Endodermal cell (in vitro differentiated cells): Measurements from ENCODE around the gene CSE1L. TPM values are rescaled to one million over a fixed set of nuclear protein-coding genes. Genes with fewer than 3 reads are reported as not detected.

Experiments
- DNase-seq: peaks from one replicate; pipeline ENCODE4 v3.0.0-alpha.2; 2017
- H3K27ac ChIP-seq: 2 replicates; pipeline ENCODE4 v1.5.1; 2013; ENCODE audit warnings: mild to moderate bottlenecking, low read depth, low read length, moderate library complexity
- H3K27me3 ChIP-seq: 2 replicates; pipeline ENCODE4 v1.6.1; 2013; ENCODE audit warnings: mild to moderate bottlenecking, low read length, moderate library complexity; ENCODE audit not compliant: insufficient read depth, control insufficient read depth, poor library complexity, severe bottlenecking
- H3K36me3 ChIP-seq: 2 replicates; pipeline ENCODE4 v1.7.0; 2013; ENCODE audit warnings: mild to moderate bottlenecking, low read length, moderate library complexity; ENCODE audit not compliant: control insufficient read depth, insufficient read depth
- H3K4me1 ChIP-seq: one replicate; pipeline ENCODE4 v1.7.0; 2013; ENCODE audit warnings: low read length; ENCODE audit not compliant: control insufficient read depth, insufficient read depth
- H3K4me3 ChIP-seq: 2 replicates; pipeline ENCODE4 v1.5.1; 2013; ENCODE audit warnings: mild to moderate bottlenecking, low read length, moderate library complexity
- H3K9ac ChIP-seq: 2 replicates; pipeline ENCODE4 v1.6.1; 2013; ENCODE audit warnings: mild to moderate bottlenecking, low read length, moderate library complexity; ENCODE audit not compliant: poor library complexity, severe bottlenecking; ENCODE audit errors: extremely low read depth
- H3K9me3 ChIP-seq: 2 replicates; pipeline ENCODE4 v1.6.1; 2013; ENCODE audit warnings: mild to moderate bottlenecking, low read length, moderate library complexity; ENCODE audit not compliant: control insufficient read depth
- H3K27ac Mint-ChIP-seq: 2 replicates; pipeline ENCODE4 v1.8.0; 2020; ENCODE audit warnings: mixed read lengths
- H3K27me3 Mint-ChIP-seq: 2 replicates; pipeline ENCODE4 v1.8.0; 2021; ENCODE audit warnings: mild to moderate bottlenecking, mixed read lengths; ENCODE audit not compliant: insufficient read depth
- H3K36me3 Mint-ChIP-seq: 2 replicates; pipeline ENCODE4 v1.8.0; 2020; ENCODE audit warnings: low read depth, mixed read lengths
- H3K4me1 Mint-ChIP-seq: 2 replicates; pipeline ENCODE4 v1.8.0; 2020; ENCODE audit warnings: mixed read lengths
- H3K4me3 Mint-ChIP-seq: 2 replicates; pipeline ENCODE4 v1.8.0; 2020; ENCODE audit warnings: mild to moderate bottlenecking, moderate library complexity, mixed read lengths
- H3K9me3 Mint-ChIP-seq: 2 replicates; pipeline ENCODE4 v1.8.0; 2020; ENCODE audit warnings: mild to moderate bottlenecking, mixed read lengths
- WGBS, 2 experiments: methylation state at CpG; one replicate each; pipeline versions ENCODE4 v1.1.5 to v1.1.7; 2013; ENCODE audit warnings: missing lambda C conversion rate in 2 of 2, mixed read lengths in 1 of 2; ENCODE audit not compliant: insufficient coverage in 1 of 2, insufficient read length in 1 of 2; 5-methylcytosine and 5-hydroxymethylcytosine counted together
- total RNA-seq, 2 donors: library from RNA; stranded (reverse); fragmentation: NEBNext Ultra II Directional in 1 of 2; extraction: Animal tissue kit (Norgen Biotek cat#: 25700) in 1 of 2; gene quantifications; 2 replicates in 1 of 2; 3 replicates in 1 of 2; pipeline ENCODE4 v1.2.1, GENCODE V29; 2021
- TF ChIP-seq, protein P1 (sequence below): fragments of 200-600 bp; sonication (generic); conservative IDR thresholded peaks from 2 replicates; pipeline ENCODE4 v1.5.0; 2021; ENCODE audit warnings: antibody characterized with exemption, mild to moderate bottlenecking

CSE1L gene
- total RNA-seq, 2 donors from 2014 or later, result 161 to 180 TPM

DNA sequence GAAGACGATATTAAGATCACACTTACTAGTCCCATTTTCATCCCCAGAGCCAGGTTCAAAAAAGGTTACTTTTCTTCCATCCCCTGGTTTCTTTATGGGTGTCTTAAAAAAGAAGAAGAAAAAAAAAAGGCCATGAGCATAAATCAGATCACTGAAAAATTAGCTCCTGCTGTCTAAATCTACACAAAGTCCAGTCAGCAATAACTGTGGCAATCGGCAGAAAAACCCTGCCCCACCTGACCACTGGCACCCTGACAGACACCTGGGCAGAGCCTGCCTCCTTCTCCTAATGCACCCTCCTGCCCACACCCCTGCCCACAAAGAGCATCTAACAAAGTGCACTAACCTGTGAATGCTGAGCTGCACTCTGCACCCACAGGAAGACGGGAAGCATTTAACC lies 72.2 kb downstream of the CSE1L start:
- Histone ChIP-seq H3K27me3 (no peaks in the 10 kb centered on the region), H3K27ac (no peak overlapping the region), H3K36me3 (peaks cover 80% of the 10 kb centered on the region), H3K9ac (no peak overlapping the region), H3K9me3 (no peaks in the 10 kb centered on the region), H3K4me3 (no peak overlapping the region), H3K4me1 (no peaks in the 10 kb centered on the region)
- TF ChIP-seq, protein P1, sequence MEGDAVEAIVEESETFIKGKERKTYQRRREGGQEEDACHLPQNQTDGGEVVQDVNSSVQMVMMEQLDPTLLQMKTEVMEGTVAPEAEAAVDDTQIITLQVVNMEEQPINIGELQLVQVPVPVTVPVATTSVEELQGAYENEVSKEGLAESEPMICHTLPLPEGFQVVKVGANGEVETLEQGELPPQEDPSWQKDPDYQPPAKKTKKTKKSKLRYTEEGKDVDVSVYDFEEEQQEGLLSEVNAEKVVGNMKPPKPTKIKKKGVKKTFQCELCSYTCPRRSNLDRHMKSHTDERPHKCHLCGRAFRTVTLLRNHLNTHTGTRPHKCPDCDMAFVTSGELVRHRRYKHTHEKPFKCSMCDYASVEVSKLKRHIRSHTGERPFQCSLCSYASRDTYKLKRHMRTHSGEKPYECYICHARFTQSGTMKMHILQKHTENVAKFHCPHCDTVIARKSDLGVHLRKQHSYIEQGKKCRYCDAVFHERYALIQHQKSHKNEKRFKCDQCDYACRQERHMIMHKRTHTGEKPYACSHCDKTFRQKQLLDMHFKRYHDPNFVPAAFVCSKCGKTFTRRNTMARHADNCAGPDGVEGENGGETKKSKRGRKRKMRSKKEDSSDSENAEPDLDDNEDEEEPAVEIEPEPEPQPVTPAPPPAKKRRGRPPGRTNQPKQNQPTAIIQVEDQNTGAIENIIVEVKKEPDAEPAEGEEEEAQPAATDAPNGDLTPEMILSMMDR, result no peak
- 97 to 100% methylated on average over 2 to 3 of the region's 3 CpGs for WGBS, 2 experiments
- Mint-ChIP-seq H3K27ac (no peak overlapping the region), H3K4me3 (no peak overlapping the region), H3K9me3 (no peaks in the 10 kb centered on the region), H3K4me1 (no peaks in the 10 kb centered on the region), H3K27me3 (no peaks in the 10 kb centered on the region), H3K36me3 (peaks cover 76% of the 10 kb centered on the region)
- DNase-seq, result no peak

- H3K4me1 ChIP-seq, result no peaks in the 10 kb centered on the region
- WGBS, 2 experiments, result 94 to 97% methylated on average over 5 to 7 of the region's 7 CpGs
- TF ChIP-seq, protein P1, result no peak
- no peak for DNase-seq
- no peak overlapping the region for H3K9ac ChIP-seq
- Mint-ChIP-seq H3K36me3 (peaks cover 76% of the 10 kb centered on the region), H3K4me3 (no peak overlapping the region), H3K9me3 (no peaks in the 10 kb centered on the region), H3K27me3 (no peaks in the 10 kb centered on the region), H3K27ac (no peak overlapping the region), H3K4me1 (no peaks in the 10 kb centered on the region)
- H3K27me3 ChIP-seq, result no peaks in the 10 kb centered on the region
- no peaks in the 10 kb centered on the region for H3K9me3 ChIP-seq
- no peak overlapping the region for H3K27ac ChIP-seq
- H3K4me3 ChIP-seq, result no peak overlapping the region
- H3K36me3 ChIP-seq, result peaks cover 79% of the 10 kb centered on the region
Measured at GRCh38 chr20:49119988-49120387, 73.9 kb downstream of the CSE1L start.

GRCh38 chr20:49122920-49123319 lies 76.8 kb downstream of the CSE1L start:
- TF ChIP-seq, protein P1, result no peak
- H3K4me1 ChIP-seq, result no peaks in the 10 kb centered on the region
- no peak overlapping the region for H3K9ac ChIP-seq
- Mint-ChIP-seq H3K27ac (no peak overlapping the region), H3K36me3 (peaks cover 74% of the 10 kb centered on the region), H3K27me3 (no peaks in the 10 kb centered on the region), H3K4me3 (no peak overlapping the region), H3K9me3 (peaks cover 2% of the 10 kb centered on the region), H3K4me1 (no peaks in the 10 kb centered on the region)
- no peaks in the 10 kb centered on the region for H3K27me3 ChIP-seq
- H3K27ac ChIP-seq, result no peak overlapping the region
- no peak overlapping the region for H3K4me3 ChIP-seq
- H3K9me3 ChIP-seq, result peaks cover 6% of the 10 kb centered on the region
- 88 to 90% methylated on average over 11 to 13 of the region's 13 CpGs for WGBS, 2 experiments
- no peak for DNase-seq
- peaks cover 70% of the 10 kb centered on the region for H3K36me3 ChIP-seq
